GM19455 (cell line): ENCODE measurements around the gene RNF222.

Experiments used
- ATAC-seq: cut with Tn5 transposase; IDR thresholded peaks from one replicate; pipeline ENCODE4 v1.9.1; 2021; ENCODE audit not compliant: unreplicated experiment

RNF222 gene

GRCh38 chr17:8397636-8398035, at the start of gene RNF222:
RNF222 (minus strand) TSS chr17:8397827; CDS start chr17:8393461, 4,366 bp downstream.
- no peak for ATAC-seq

- ATAC-seq: no peak
Measured at GRCh38 chr17:8445536-8445935, 47.9 kb upstream of the RNF222 start.

- no peak for ATAC-seq
Measured at GRCh38 chr17:8444494-8444893, 46.9 kb upstream of the RNF222 start.

- ATAC-seq: no peak
Measured at GRCh38 chr17:8443756-8444155, 46.1 kb upstream of the RNF222 start.

- no peak for ATAC-seq
Measured at GRCh38 chr17:8442310-8442709, 44.7 kb upstream of the RNF222 start.

- ATAC-seq: no peak
Measured at GRCh38 chr17:8441690-8442089, 44.1 kb upstream of the RNF222 start.

GRCh38 chr17:8439681-8440080, 42.1 kb upstream of the RNF222 start:
- no peak for ATAC-seq

GRCh38 chr17:8438441-8438840, 40.8 kb upstream of the RNF222 start:
- ATAC-seq: no peak

GRCh38 chr17:8436844-8437171, 39.2 kb upstream of the RNF222 start:
- no peak for ATAC-seq

GRCh38 chr17:8436169-8436843, 38.7 kb upstream of the RNF222 start:
- ATAC-seq: peak; percentile 53

- ATAC-seq: peak; percentile 91
Measured at GRCh38 chr17:8435245-8436168, 37.9 kb upstream of the RNF222 start, which contains the start of gene NDEL1. NDEL1 (plus strand) TSS chr17:8435884; CDS start chr17:8444272, 8,388 bp downstream.

GRCh38 chr17:8430966-8431365, 33.3 kb upstream of the RNF222 start:
- ATAC-seq: no peak

GRCh38 chr17:8426802-8427201, 29.2 kb upstream of the RNF222 start:
- ATAC-seq: no peak

GRCh38 chr17:8426094-8426720, 28.6 kb upstream of the RNF222 start:
- no peak for ATAC-seq

GRCh38 chr17:8421571-8421970, 23.9 kb upstream of the RNF222 start:
- no peak for ATAC-seq

- no peak for ATAC-seq
Measured at GRCh38 chr17:8420041-8420934, 22.7 kb upstream of the RNF222 start.

GRCh38 chr17:8419305-8419704, 21.7 kb upstream of the RNF222 start:
- no peak for ATAC-seq

GRCh38 chr17:8418471-8418870, 20.8 kb upstream of the RNF222 start:
- no peak for ATAC-seq

- no peak for ATAC-seq
Measured at GRCh38 chr17:8417806-8418205, 20.2 kb upstream of the RNF222 start.

GRCh38 chr17:8413938-8414337, 16.3 kb upstream of the RNF222 start:
- no peak for ATAC-seq

GRCh38 chr17:8413328-8413727, 15.7 kb upstream of the RNF222 start:
- ATAC-seq: no peak
